A549 (cell line): ENCODE results near the gene CORO2A. TPM values are rescaled to one million over a fixed set of nuclear protein-coding genes. Genes with fewer than 3 reads are reported as not detected.
"Not testable (repeated sequence)": the region's sequence is repeated elsewhere in the genome, so short reads cannot be mapped to it uniquely, and the experiment has no call there.

Source experiments
- ATAC-seq, 2 experiments: fragments of 200-7000 bp in 1 of 2; fragments of >200 bp in 1 of 2; cut with Nextera tagmentation in 1 of 2; cut with Tn5 transposase in 1 of 2; 3 replicates each; pipeline versions ENCODE4 v1.8.0 to v1.9.1; 2018 to 2020; ENCODE audit warnings: mild to moderate bottlenecking in 1 of 2, moderate library complexity in 1 of 2
- CTCF ChIA-PET: fragments of 300-600 bp; sonication (Branson Sonifier 250); formaldehyde crosslinking; extraction: SDS; loops from one replicate; lab custom pipeline; 2021; ENCODE audit warnings: antibody characterized with exemption, inconsistent platforms; lab: Yijun Ruan, JAX
- POLR2A ChIA-PET: fragments of 350-600 bp; formaldehyde crosslinking; extraction: SDS; loops from one replicate; lab custom pipeline; 2021; ENCODE audit warnings: antibody characterized with exemption, inconsistent platforms; lab: Yijun Ruan, JAX
- DNase-seq, 2 experiments: peaks; one replicate each; pipeline versions ENCODE4 v3.0.0 to v3.0.0-alpha.2; 2011 to 2016; ENCODE audit warnings: low read depth in 1 of 2, low spot score in 1 of 2
- FAIRE-seq: peaks from 2 replicates; lab custom pipeline; 2011; peaks lifted over from hg19 to GRCh38; lab: Jason Lieb, UNC
- H3K27ac ChIP-seq, 2 experiments: fragments of >200 bp; sonication (Bioruptor Twin); formaldehyde crosslinking; 3 replicates each; pipeline ENCODE4 v1.5.1; 2016 to 2017
- H3K4me1 ChIP-seq: fragments of >200 bp; sonication (Bioruptor Twin); formaldehyde crosslinking; 3 replicates; pipeline ENCODE4 v1.6.1; 2016
- H3K4me2 ChIP-seq: fragments of >200 bp; sonication (Bioruptor Twin); formaldehyde crosslinking; 3 replicates; pipeline ENCODE4 v1.6.1; 2016
- H3K4me3 ChIP-seq: fragments of >200 bp; sonication (Bioruptor Twin); formaldehyde crosslinking; 3 replicates; pipeline ENCODE4 v1.5.1; 2016
- H3K9me3 ChIP-seq: fragments of >200 bp; sonication (Bioruptor Twin); formaldehyde crosslinking; 3 replicates; pipeline ENCODE4 v1.6.1; 2016
- BCL3 ChIP-seq: fragments of >200 bp; sonication (Bioruptor Twin); formaldehyde crosslinking; IDR thresholded peaks from 3 replicates; pipeline ENCODE4 v1.6.1; 2016
- CBX8 ChIP-seq: fragments of 200-600 bp; sonication (generic); IDR thresholded peaks from 2 replicates; pipeline ENCODE4 v1.6.1; 2016
- EHF ChIP-seq: fragments of 250-450 bp; sonication (Bioruptor Pico); IDR thresholded peaks from 2 replicates; pipeline ENCODE4 v1.5.0; 2020; ENCODE audit warnings: mild to moderate bottlenecking
- EHMT2 ChIP-seq: fragments of 200-600 bp; sonication (generic); IDR thresholded peaks from 2 replicates; pipeline ENCODE4 v1.6.1; 2016; ENCODE audit warnings: antibody characterized with exemption, low read depth, mild to moderate bottlenecking, moderate library complexity
- FOSB ChIP-seq: fragments of 250-450 bp; sonication (Bioruptor Pico); IDR thresholded peaks from 2 replicates; pipeline ENCODE4 v1.5.0; 2020; ENCODE audit warnings: mild to moderate bottlenecking, moderate library complexity
- FOSL2 ChIP-seq, 2 experiments: fragments of 450-650 bp in 1 of 2; fragments of >200 bp in 1 of 2; sonication (Bioruptor Twin) in 1 of 2; formaldehyde crosslinking; IDR thresholded peaks; 2 replicates each; pipeline versions ENCODE4 v1.5.0 to v1.6.1; 2016 to 2020; ENCODE audit warnings: mild to moderate bottlenecking in 1 of 2, moderate library complexity in 1 of 2
- GATA3 ChIP-seq: IDR thresholded peaks from 2 replicates; pipeline ENCODE4 v1.6.1; 2012; ENCODE audit warnings: borderline replicate concordance
- HEYL ChIP-seq: fragments of 250-450 bp; sonication (Bioruptor Pico); IDR thresholded peaks from 2 replicates; pipeline ENCODE4 v1.8.0; 2021; ENCODE audit warnings: mild to moderate bottlenecking, moderate library complexity
- HOXB13 ChIP-seq: fragments of 250-450 bp; sonication (Bioruptor Pico); IDR thresholded peaks from 2 replicates; pipeline ENCODE4 v1.5.0; 2020; ENCODE audit warnings: low read depth, mild to moderate bottlenecking, moderate library complexity
- KDM5A ChIP-seq: fragments of 200-600 bp; sonication (generic); IDR thresholded peaks from 2 replicates; pipeline ENCODE4 v1.6.1; 2016; ENCODE audit warnings: antibody characterized with exemption, mild to moderate bottlenecking
- NFE2L2 ChIP-seq: fragments of 150-350 bp; conservative IDR thresholded peaks from 2 replicates; pipeline ENCODE4 v1.6.1; 2014; ENCODE audit warnings: low read length
- PBX3 ChIP-seq: IDR thresholded peaks from 2 replicates; pipeline ENCODE4 v1.6.1; 2012
- POLR2A ChIP-seq: IDR thresholded peaks from 2 replicates; pipeline ENCODE4 v1.6.1; 2012; ENCODE audit warnings: mild to moderate bottlenecking, low read length
- RARB ChIP-seq: fragments of 250-450 bp; sonication (Bioruptor Pico); IDR thresholded peaks from 2 replicates; pipeline ENCODE4 v1.8.0; 2021; ENCODE audit warnings: mild to moderate bottlenecking, moderate library complexity
- RCOR1 ChIP-seq: fragments of 150-350 bp; IDR thresholded peaks from 2 replicates; pipeline ENCODE4 v1.6.1; 2014; ENCODE audit warnings: antibody characterized with exemption, low read length, low read depth
- RNF2 ChIP-seq: fragments of 200-600 bp; sonication (generic); IDR thresholded peaks from 2 replicates; pipeline ENCODE4 v1.6.1; 2016; ENCODE audit warnings: low read depth, mild to moderate bottlenecking, antibody characterized with exemption, moderate library complexity, borderline replicate concordance
- SREBF2 ChIP-seq: fragments of 450-650 bp; IDR thresholded peaks from 2 replicates; pipeline ENCODE4 v1.6.1; 2014; ENCODE audit warnings: mild to moderate bottlenecking, moderate library complexity
- ZC3H11A ChIP-seq: fragments of 450-650 bp; IDR thresholded peaks from 2 replicates; pipeline ENCODE4 v1.6.1; 2014; ENCODE audit warnings: antibody characterized with exemption, mild to moderate bottlenecking
- ZFP36 ChIP-seq: fragments of 450-650 bp; IDR thresholded peaks from 2 replicates; pipeline ENCODE4 v1.6.1; 2014; ENCODE audit warnings: borderline replicate concordance; ENCODE audit not compliant: partially characterized antibody
- ZNF302 ChIP-seq: fragments of 250-450 bp; sonication (Bioruptor Pico); IDR thresholded peaks from 2 replicates; pipeline ENCODE4 v1.9.0; 2021; ENCODE audit warnings: inconsistent platforms, mild to moderate bottlenecking, moderate library complexity
- WGBS: methylation state at CpG from one replicate; pipeline ENCODE4 v1.1.6; 2017; ENCODE audit errors: missing lambda C conversion rate; 5-methylcytosine and 5-hydroxymethylcytosine counted together
- polyA plus RNA-seq, 4 experiments: library from polyadenylated mRNA; depleted of rRNA in 3 of 4; stranded (reverse); fragments of >200 nt; fragmentation: RNase III in 1 of 4; extraction: RNeasy Plus Mini Kit Qiagen cat#74134 plus additional on column Dnase treatment in 1 of 4; gene quantifications; 2 replicates in 3 of 4; 3 replicates in 1 of 4; pipeline ENCODE4 v1.2.3, GENCODE V29; 2011 to 2017

CORO2A gene
- polyA plus RNA-seq, 2 of the 4 experiments (the other 2 are of a cell fraction): 0.49 to 2.0 TPM

GRCh38 chr9:98117097-98117496 is 75.3 kb downstream of the CORO2A start:
- H3K4me3 ChIP-seq, DNase-seq, H3K4me2 ChIP-seq, H3K9me3 ChIP-seq, ATAC-seq, FAIRE-seq, POLR2A ChIA-PET, H3K27ac ChIP-seq: not testable (repeated sequence)
- peak; percentile 93 for TF ChIP-seq ZC3H11A
- CTCF ChIA-PET: interaction anchor here (1.5 kb wide), 1 partner anchor 24 kb away, joined by 3 read pairs; no protein-coding TSS in a partner anchor
- peaks cover 19% of the 10 kb centered on the region for H3K4me1 ChIP-seq
- WGBS: 97% methylated on average over 6 of the region's 6 CpGs

- no peak for ATAC-seq
- no peak for TF ChIP-seq FOSL2 (IDR thresholded peaks at IDR 0.05)
- TF ChIP-seq FOSL2 (CRISPR knock-in tag; IDR thresholded peaks at IDR 0.05): no peak
Observed at GRCh38 chr9:98109052-98109451, 83.4 kb downstream of the CORO2A start.

GRCh38 chr9:98108531-98109031 is 83.9 kb downstream of the CORO2A start:
- H3K4me1 ChIP-seq: no peaks in the 10 kb centered on the region
- ChIA-PET CTCF (interaction anchor here (0.7 to 1.3 kb wide), 4 partner anchors 15 to 151 kb away, joined by 3 to 4 read pairs (median 3); no protein-coding TSS in a partner anchor), POLR2A (interaction anchor here (1.7 kb wide), 1 partner anchor 10 kb away, joined by 4 read pairs; the partner anchor contains the start of gene TRIM14)
- no peak for TF ChIP-seq NFE2L2
- TF ChIP-seq CBX8: no peak
- no peak for TF ChIP-seq SREBF2
- no peak for TF ChIP-seq GATA3
- no peak for TF ChIP-seq KDM5A
- TF ChIP-seq PBX3: no peak
- no peak for TF ChIP-seq HEYL (CRISPR knock-in tag)
- no peak for TF ChIP-seq EHMT2
- TF ChIP-seq EHF (CRISPR knock-in tag): no peak
- TF ChIP-seq ZFP36: no peak
- TF ChIP-seq HOXB13: no peak
- no peak for TF ChIP-seq ZNF302 (CRISPR knock-in tag)
- no peak for TF ChIP-seq RNF2
- no peak for TF ChIP-seq RARB
- no peak for TF ChIP-seq BCL3
- no peak for TF ChIP-seq FOSB (CRISPR knock-in tag)
- TF ChIP-seq RCOR1: no peak
- no peak for TF ChIP-seq POLR2A
- H3K4me2 ChIP-seq: no peak overlapping the region
- H3K27ac ChIP-seq: no peak overlapping the region
- no peak for ATAC-seq
- H3K4me3 ChIP-seq: no peak overlapping the region
- no peaks in the 10 kb centered on the region for H3K9me3 ChIP-seq
- DNase-seq: no peak
- 79% methylated on average over 5 of the region's 5 CpGs for WGBS
- FAIRE-seq: no peak

More at GRCh38 chr9:98109052-98109451, 83.4 kb downstream of the CORO2A start:
- no peak overlapping the region for H3K4me3 ChIP-seq
- H3K9me3 ChIP-seq: no peaks in the 10 kb centered on the region
- DNase-seq: no peak
- H3K4me1 ChIP-seq: no peaks in the 10 kb centered on the region
- 79% methylated on average over 3 of the region's 3 CpGs for WGBS
- FAIRE-seq: no peak
- POLR2A ChIA-PET: interaction anchor here (1.7 kb wide), 1 partner anchor 10 kb away, joined by 4 read pairs; the partner anchor contains the start of gene TRIM14
- no peak overlapping the region for H3K27ac ChIP-seq
- H3K4me2 ChIP-seq: no peak overlapping the region
- CTCF ChIA-PET: interaction anchor here (0.9 to 1.9 kb wide), 5 partner anchors 10 to 185 kb away, joined by 3 to 6 read pairs (median 3); partner anchors contain the start of gene TRIM14
